HG02884 (cell line): Measurements from ENCODE around the gene MYO1C.

Source experiments
- ATAC-seq: cut with Tn5 transposase; IDR thresholded peaks from one replicate; pipeline ENCODE4 v1.9.1; 2021; ENCODE audit warnings: mild to moderate bottlenecking, moderate library complexity; ENCODE audit not compliant: unreplicated experiment

MYO1C gene

DNA sequence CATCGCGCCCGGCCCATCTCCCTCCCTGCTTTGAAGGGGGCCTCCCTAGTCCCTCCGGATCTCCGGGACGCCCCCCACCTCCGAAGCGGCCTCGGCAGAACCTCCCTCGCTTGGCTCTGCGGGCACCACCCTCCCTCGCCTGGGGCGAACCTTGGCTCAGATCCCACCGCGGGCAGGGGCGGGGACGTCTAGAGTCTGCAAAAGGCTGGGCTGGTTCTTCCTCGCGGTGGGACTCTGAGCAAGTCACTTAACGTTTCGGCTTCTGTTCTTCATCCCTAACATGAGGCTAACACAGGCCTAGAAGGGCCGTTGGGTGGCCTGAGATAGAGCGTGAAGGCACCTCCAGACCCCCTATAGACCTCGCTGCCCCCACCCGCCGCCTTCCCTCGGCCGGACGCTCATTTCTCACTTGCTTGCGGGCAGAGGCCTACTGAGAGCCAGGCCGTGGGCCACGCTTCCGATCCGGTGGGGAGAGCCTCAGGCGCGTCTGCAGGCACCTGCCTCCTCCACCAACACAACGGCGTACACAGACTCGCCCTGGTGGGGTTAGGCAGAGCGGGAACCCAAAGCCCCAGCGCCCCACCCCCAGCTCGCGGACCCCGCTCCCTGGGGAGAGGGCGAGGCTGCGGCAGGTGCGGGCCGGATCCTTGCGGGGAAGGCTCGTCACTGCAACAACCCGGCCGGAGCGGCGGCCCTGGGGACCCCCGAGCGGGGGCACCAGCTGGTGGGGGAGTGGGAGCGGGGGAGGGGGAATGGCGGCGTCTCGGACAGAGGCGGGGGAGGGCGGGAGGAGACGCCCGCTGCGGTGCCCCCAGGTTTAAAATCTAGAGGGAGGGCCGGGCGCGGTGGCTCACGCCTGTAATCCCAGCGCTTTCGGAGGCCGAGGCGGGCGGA is 5.4 kb downstream of the MYO1C start:
- no peak for ATAC-seq

DNA sequence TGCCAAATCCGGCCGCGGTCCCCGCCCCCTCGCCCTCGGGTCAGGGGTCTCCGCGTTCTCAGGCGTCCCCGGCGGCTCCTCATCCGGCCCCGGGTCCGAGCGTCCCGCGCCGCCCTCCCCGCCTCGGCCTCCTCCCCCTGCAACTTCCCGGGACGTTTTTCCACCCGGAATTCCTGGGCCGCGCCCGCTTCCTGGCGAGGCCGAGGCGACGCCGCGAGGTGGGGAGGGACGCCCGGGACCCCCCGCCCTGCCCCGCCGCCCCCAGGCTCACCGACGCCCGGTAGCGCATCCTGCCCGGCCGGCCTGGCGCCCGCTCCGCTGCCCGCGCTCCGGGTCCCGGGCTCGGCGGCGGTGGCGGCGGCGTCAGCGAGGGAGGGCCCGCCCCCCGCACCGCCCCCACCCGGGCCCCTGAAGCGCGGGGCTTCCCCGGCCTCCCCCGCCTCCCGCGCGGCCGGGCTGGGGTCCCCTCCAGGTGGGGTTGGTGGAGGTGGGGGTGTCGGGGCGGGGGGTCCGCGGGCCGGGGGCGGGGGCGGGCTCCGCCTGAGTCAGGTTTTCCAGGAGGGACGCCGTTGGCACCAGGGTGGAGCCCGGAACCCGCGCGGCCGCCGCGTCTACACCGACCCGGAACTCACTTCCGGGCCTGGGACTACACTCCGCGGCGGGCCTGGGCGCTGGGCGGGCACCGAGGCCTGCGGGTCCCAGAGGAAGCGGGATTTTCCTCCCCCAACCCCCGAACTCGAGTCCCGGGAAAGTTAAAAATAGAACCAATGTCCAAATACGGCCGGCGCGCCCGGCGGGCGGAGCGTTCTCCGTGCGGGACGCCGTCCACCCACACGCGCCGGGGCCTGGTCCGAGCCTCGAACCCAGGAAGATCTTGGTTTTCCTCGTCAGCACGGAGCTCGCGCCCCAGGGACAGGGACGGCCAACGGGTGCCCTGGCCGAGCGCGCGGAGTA is 6.8 kb downstream of the MYO1C start:
- ATAC-seq: no peak

DNA sequence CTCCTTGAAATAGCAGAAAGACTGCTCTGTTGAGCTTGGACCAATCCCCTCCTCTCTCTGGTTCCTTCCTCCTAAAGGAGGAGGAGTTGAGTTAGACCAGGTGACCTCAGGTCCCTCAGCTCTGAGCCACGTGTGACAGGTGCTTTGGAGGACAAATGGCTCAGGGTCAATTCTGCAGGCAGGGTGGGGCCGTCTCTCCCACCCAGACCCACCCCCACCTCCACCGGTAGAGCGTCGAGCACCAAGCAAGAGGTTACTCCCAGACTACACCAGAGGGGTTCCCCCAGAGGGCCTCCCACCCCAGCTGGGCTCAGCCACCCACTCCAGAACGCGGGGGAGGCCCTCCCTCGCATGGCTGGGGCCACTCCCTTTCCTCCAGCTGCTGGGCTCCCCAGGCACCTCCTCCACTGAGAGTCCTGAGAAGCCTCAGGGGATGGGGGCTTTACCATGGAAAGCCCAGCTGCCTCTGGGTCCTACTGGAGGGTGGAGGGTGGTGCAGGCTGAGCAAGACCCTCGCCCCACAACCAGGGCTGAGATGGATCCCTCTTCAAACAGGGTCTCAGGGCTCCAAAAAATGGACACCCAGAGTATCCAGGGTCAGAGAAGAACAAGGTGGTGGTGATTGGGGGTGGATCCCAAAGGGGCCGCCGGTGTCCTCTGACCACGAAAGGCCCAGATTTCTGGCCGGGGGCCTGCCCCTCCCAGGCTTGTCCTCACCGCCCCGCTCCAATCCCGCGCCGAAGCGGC is 7.6 kb downstream of the MYO1C start:
- no peak for ATAC-seq

DNA sequence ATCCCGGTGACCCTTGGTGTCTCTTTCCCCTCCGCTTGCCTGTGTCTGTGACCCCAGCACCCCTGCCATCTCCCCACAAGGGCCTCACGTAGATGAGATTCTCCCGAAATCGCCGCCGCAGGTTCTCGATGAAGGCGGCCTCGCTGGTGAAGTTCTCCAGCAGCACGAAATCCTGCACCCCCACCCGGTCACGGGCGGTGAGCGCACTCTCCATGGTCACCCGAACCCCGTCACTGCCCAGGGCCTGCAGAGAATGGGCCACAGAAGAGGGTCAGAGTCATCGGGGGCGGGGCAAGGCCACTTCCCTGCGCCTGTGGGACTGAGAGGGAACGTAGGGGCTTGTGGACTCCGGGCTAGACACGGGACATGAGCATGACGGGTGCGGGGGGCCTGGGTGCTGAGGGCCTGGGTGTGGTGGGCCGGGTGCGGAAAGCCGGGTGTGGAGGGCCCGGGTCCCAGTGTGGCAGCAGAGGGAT is 8.4 kb downstream of the MYO1C start:
- no peak for ATAC-seq

DNA sequence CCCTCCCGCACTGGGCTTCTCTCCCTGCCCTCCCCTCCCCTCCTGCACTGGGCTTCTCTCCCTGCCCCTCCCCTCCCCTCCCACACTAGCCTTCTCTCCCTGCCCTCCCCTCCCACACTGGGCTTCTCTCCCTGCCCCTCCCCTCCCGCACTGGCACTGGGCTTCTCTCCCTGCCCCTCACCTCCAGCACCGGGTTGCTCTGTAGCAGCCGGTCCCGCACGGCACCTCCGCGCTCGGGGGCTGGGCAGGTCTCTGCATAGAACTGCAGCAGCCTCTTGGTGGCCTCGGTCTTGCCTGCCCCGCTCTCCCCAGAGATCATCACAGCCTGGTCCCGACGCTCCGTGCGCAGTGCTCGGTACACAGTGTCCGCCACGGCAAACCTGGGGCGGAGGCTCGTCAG is 9.8 kb downstream of the MYO1C start:
- no peak for ATAC-seq

DNA sequence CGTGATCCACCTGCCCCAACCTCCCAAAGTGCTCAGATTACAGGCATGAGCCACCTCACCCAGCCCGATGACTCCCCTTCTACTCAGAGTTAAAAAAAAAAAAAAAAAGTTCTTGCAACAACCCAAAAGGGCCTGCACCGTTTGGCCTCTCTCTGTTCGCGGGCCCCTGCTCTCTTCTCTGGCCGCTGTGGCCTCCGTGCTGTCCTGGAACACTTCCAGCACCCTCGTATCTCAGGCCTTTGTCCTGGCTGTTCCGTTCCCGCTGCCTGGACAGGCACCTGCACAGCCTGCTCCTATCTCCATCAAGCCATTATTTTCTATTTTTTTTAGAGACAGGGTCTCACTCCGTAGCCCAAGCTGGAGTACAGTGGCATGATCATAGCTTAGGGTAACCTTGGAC is 10.8 kb downstream of the MYO1C start:
- ATAC-seq: no peak

DNA sequence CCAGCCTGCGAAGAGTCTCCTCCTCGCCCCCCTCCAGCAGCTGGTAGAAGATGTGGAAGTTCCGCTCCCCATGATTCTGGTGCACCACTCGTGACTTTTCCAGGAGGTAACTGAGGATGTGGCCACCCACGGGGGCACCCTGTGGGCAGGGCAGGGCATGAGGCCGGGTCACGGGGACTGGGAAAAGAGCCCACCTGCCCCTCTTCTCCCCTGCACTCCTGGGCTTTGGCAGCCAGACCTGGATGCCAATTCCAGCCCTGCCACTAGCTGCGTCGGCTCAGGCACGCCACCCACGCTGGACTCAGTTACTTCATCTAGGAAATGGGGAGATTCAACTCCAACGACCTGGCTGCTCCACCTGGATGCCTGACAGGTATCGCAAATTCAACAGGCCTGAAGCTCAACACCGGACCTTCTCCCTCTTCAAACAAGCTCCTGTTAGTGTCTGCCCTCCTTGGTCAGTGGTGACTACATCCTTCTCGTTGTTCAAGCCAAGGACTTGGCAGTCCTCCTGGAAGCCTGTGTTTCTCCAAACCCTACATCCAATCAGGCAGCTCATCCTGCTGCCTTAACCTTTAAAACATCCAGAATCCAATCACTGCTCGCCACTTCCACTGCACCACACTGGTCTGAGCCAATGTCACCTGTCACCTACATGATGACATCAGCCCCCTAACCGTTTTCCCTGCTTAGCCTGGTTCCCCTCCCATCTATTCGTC is 11.6 kb downstream of the MYO1C start:
- no peak for ATAC-seq

DNA sequence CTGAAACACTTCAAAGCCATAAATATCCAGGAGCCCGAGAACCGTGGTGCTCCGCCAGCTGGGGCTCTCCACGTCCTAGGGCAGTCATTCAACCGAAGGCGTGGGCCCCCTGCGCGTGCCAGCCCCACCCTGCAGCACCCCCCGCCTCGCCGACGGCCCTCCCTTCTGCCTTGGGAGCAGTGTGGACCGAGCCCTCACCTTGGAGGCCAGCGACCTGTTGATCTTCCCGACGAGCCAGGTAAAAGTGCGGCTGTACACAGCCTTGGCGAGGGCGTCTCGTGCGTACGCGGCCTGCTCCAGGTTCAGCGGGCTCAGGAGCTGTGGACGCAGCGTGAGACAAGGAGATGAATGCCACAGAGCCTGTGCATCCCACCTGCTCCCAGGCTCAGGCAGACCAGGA is 14.1 kb downstream of the MYO1C start:
- ATAC-seq: no peak

DNA sequence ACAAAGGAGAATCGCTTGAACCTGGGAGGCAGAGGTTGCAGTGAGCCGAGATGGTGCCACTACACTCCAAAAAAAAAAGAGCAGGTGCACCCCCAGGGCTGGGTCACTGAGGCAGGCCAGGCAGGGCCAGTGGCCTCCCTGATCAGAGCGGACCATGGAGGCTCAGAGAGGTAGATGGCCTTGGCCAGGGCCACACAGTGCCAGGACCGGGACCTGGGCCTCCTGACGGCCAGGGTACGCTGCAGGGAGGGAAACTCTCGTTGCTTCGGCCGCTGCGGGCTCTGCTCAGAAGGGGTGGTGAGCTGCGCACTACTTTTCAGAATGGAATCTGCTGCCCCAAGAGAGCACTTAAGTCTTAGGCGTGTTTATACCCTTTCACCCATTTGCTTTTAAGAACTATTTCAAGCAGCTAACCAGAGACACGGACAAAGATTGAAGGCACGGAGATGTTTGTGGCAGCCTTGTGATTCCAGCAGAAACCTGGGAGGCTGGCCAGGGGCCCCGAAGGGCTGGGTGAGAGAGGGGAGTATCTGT is 17.1 kb downstream of the MYO1C start:
- ATAC-seq: no peak

DNA sequence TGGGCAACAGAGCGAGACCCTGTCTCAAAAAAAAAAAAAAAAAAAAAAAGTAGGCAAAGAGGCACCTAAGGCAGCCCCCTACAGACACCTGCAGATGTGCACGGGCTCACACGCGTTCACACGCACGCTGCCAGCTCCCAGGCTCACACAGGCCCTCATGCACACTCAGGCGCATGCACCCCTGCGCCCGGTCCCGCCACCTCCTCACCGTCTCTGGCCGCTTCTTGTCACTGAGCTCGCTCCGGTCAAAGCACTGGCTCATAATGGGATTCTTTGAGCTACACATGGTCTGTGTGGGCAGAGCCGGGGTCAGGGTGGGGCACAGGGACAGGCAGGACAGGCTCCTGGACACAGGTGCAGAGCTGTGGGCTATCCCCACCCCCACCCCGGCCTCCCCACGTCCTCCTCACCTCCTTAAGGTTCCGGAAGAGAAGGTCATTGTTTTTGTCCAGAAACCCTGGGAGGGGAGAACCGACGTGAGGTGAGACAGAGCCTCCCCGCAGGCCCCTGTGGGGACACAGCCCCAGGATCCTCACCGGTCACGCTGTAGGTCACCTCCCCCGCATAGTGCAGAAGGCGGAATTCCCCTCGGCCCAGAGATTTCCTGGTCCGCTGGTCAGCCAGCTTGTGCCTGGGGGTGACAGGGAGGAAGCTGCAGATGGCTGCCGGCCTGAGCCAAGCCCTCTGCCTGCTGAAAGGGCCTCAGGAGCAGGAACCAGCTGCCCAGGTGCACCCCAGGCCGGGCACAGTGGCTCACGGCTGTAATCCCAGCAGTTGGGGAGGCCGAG is 17.9 kb downstream of the MYO1C start:
- ATAC-seq: no peak

DNA sequence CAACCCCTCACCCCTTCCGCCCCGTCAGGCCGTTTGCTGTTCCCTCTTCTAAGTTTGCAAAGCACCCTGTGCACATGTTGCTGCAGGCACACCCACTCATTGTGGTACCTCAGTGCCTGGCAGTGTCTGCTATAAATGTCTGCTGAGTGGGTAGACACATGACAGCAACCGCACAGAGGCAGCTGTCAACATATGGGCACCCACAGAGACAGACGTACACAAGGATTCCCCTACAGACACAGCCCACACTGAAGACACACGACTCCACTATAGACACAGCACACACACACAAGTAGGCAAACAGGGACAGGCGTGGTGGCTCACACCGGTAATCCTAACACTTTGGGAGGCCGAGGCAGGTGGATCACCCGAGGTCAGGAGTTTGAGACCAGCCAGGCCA is 18.6 kb downstream of the MYO1C start:
- ATAC-seq: no peak

DNA sequence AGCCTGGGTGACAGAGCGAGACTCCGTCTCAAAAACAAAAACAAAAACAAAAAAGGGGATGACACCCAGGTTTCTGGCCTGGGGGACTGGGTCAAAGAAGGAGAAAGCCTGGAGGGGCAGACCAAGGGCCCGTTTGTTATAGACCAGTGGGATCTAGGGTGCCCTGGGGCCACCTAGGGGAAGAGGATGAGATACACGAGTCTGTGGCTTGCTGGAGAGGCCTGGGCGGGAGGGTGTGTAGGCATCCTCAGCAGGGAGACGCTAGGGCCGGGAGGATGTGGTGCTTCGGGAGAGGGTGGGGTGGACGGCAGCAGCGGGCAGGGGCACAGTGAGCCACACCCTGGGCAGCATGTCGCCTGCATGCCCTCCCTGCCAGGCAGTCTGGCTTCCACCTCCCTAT is 19.3 kb downstream of the MYO1C start:
- no peak for ATAC-seq

DNA sequence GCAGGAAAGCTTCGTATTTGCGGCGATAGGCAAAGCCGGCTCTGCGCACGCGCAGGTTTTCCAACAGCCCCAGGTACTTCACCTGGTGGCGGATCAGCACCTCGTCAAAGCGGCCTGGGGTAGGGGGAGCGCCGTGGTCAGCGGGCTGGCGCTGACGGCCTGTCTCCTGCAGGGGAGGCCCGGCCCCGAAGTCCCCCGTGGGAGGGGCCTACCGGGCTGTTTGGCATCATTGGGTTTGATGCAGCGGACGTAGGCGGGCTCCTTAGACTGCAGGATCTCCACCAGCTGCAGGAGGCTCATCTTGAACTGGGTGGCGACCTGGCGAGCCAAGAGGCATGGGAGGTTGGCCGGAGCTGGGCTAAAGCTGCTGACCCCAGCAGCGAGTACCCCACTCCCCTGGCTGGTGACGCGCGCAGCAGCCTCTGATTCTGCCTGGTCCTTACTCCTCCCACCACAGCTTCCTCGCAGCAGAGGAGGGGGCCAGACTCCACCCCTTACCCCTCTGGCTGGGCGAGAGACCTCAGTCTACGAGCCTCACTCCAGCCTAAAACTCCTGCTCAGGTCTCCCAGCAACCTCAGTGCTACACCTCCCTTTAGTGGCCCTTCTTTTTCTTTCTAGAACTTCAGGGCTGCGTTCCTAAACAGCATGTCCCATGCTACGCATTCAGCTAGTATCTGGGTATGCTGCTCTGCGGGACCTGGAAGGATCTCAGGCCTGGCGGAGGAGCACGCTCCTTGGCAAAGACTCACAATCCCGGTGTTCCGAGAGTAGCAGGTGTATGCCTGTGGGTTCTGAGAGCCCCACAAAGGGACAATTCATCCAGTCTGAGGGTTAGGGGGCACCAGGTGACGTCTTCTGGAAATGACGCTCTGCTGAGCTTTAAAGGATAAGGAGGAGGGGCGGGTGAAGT is 20.3 kb downstream of the MYO1C start:
- ATAC-seq: no peak

DNA sequence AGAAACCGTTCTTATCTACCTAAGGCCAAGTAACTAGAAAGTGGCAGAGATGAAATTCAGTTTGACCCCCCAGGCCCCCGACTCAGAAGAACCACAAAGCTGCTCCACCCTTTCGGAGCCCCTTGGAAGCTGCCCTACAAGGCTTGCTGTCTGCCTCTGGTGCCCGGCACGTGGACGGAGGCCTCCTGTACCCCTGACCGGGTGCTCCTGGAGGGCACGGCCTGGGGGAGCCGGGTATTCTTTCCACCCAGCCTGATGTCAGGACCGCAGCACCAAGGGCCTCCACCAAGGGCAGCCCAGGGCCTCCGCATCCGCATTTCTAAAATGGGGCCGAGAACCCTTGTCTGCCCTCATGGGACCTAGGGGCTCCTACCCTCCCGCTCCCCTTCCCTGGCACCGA is 21.0 kb downstream of the MYO1C start:
- no peak for ATAC-seq

DNA sequence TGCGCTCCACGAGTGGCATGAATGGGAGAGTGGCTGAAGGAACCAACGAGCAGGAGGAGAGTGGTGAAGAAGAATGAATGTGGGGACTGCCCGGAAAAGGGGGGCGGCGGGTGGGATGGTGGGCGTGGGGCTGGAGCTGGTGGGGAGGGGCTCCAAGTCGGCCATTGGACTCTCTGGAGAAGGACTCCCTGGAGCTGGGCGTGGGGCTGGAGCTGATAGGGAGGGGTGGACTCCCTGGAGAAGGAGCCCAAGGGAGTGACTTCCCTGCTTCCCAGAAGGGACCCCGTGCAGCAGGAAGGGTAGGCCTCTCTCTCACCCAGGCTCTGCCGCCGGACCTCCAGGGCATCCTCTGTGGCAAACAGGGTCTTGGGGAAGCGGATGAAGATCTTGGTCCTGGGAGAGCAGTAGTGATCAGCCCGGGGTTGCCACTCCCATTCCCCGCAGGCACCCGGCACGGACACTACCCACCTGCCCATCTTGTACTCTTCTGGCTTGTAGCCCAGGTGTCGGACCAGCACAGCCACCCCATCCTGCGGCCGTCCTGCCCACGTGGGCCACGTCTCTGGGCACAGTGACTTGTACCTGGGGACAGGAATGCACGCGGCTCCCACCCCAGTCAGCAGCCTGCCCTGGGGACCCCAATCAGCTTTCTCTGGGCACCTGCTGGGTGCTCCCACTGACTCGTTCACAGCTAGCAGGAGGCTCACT is 21.6 kb downstream of the MYO1C start:
- ATAC-seq: no peak

DNA sequence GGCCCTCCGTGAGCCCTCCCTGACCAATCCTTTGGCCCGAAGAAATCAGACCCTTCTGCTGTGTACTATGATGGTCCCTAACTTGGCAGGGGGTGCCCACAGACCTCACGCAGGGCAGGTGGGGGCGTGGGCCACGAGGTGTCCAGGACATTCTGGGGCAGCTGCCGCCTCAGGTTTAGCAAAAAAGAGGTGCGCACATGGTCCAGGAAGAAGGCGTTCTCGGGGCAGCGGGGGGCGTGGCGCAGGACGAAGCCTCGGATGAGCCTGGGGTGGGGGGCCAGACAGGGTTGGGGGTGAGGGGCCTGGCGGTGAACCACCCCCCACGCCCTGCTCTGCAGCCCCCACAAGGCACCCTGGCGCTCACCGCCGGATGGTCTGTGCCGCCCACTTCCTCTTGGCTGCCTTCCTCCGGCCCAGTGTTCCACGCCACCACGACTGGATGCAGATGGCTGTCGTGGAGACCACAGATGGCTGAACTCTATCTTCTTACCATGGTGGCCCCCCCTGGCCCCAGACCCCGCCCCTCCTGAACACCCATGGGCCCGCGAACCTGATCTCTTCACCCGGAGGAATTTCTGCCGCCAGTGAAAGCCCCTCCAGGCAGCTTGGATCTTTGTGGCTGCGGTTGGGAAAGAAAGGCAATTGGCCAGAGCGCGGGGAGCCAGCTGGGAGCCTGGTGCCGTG is 22.3 kb downstream of the MYO1C start:
- ATAC-seq: no peak

DNA sequence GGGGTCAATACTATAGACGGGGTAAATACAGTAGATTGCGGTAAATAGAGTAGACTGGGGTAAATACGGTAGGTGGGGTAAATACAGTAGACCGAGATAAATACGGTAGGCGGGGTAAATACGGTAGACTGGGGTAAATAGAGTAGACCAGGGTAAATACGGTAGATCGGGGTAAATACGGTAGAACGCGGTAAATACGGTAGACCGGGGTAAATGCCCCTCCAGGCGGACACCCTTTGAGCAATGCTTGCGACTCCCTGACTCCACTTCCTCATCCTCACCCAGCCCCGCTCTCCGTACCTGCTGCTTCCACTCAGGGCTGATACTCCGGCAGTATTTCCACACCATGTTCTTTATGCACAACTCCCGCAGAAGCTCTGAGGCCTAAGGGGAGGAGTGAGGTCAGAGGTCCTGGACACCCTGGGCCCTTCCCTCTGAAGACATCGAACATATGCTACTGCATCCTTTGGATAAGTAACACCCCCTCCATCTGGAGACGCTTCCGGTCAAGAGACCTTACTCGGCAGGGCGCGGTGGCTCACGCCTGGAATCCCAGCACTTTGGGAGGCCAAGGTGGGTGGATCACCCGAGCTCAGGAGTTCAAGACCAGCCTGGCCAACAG is 23.1 kb downstream of the MYO1C start:
- ATAC-seq: no peak
